ENCODE measurements around the gene GYPC.
A peak's percentile ranks its signal among the peaks of the same experiment; 100 is the strongest.

The GYPC gene

DNA sequence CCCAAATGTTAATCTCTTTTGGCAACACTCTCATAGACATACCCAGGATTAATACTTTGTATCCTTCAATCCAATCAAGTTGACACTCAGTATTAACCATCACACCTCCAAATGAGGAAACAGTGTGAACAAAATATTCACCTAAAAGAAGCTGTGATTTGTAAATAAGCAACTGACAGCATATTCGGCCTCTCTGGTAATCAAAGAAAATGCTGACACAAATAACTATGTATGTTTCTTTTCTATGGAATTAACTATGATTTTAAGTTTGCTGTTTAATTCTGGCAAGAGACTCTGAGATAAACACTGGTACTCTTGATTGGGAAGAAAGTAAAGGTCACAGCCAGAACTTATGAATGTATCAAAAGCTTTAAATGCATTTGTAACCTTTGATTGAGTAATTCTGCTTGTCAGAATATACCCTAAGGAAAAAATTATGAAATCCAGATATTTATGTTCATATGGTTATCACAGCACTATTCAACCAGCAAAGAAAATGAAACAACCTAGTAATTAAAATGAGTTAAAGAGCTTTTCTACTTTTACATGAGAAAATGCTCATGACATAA is 3.6 kb upstream of the GYPC start:
- DNase-seq: no peak

DNA sequence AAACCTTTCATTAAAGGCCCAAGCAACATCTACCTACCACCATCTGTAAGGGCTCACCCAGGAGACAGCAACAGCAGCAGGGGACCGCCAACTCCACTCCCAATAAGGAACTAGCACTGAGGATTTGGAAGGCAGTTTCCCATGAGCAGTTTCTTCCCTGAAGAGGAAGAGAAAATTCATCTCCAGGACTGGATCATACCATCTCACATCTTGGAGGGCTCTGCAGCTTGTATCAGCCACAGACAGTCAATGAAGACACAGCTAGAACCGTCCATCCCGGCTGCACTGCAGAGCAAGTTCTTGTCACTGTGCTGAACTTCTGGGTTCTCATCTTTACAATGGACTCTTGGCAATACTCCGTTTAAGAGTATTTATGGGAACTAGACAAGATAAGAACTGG is 2.8 kb upstream of the GYPC start:
- no peak for DNase-seq

DNA sequence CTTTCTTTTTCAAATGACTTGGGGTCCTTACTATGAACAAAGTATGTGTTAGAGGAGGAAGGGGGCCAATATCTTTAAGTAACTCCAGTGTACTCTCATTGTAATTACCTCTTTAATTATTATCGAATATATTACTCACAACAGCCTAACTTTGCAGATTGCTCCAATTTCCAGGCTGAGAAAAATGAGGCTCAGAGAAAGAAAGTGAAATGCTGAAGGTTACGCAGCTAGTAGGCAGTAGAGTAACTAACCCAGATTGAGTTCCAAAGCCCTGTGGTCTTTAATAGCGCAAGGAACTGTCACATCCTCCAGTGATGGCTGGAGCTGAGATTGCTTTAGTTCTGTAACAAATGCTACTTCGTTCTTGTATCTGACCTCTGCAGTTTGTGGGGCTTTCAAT is 2.2 kb upstream of the GYPC start:
- no peak for DNase-seq

DNA sequence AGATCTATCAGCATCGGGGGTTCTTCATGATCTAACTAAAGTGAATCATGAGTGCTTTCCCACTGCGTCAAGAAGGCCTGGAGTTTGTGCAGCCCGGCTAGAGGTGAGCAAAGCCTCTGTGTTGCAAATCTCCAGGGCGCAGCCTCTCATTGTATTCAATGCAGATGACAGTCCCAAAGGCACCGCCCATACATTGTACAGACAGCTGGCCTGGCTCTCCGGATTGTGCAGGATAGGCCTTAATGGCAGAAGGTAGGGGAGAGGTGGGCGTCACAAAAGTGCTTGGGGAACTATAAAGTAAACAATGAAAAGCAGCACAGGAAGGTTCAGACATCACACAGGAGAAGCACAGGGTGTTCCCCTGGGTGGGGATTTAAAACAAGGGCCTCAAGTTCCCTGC is 907 bp upstream of the GYPC start:
- DNase-seq: no peak

DNA sequence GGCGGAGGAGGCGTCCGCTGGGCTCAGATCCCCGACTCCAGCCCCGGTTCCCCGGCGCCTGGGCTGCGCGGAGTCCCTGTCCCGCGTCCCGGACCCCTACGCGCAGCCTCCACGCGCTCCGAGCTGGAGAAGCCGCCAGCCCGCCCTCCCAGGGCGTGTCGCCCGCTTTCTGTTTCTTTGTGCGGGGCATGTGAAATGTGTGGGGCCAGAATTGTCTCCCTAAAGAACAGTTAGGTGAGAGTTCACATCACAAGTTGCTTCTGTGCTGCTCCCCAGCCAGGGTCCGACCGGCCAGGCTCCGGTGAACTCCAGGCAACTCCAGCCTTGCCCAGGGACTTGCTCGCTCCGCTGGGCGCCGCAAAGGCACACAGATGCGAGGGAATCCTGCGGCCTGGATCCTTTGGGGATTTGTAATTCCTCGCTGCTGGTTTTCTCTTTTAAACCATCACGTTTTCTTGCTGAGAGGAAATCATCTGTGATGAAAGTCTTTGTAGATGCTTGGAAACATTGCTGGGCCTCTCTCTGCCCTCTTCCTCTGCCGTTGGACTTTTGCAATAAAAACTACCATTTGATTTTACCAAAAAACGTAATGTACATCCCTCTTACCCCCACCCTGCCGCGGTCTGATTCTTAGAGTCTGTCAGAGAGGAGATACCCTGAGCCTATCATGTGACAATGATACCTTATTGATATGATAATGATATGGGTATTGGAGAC is 631 bp downstream of the GYPC start:
- DNase-seq: no peak

DNA sequence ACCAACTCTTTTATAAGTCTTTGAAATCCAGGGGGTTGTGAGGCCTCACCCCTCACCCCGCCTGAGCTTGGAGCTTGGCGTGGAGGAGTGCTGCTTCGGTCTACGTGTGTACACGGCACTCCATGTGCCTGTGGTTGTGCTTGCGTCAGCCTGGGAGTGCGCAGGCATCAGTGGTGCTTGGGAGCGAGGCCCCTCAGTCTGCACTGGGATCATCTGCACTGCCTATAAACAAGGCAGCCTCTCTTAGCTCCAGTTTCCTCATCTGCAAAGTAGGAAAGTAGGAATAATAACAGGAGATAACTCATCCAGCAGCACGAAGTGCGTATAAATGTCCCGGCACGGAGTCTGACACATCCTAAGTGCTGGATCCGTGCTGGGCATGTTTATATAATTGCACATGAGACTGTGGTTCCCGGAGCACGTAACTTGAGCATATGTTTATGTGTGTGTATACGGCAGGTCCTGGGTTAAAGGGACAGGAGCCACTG is 1.2 kb downstream of the GYPC start:
- DNase-seq: peak; percentile 43

DNA sequence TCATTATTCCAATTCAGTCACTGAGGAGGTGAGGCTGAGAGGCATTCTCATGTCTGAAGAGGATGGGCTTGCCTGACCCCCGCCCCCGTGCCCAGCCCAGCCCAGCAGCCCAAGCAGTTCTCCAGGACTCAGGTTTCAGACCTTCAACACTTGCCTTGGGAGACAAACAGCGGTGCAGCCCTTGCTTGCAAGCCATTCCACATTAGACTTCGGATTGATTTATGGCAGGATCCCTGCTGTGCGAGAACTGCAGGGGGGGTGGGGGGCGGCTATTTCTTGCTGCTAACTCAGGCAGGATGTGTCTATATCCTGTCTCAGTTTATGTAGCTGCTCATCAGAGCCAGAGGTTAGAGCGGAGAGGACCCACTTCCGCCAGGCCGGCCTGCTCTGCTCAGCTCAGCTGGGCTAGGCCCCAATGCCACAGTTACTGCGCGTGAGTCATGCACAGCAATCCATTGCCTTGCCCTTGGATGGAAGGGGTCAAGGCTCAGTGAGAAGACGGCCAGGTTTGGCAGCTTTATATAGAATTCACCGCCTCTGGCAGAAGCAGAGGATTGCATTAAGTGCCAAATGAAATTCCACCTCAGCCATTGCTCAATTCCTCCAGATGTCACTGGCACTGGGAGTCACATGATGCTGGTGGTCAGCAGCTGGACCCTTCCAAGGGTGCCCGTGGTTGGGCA is 1.8 kb downstream of the GYPC start:
- DNase-seq: peak; percentile 94

DNA sequence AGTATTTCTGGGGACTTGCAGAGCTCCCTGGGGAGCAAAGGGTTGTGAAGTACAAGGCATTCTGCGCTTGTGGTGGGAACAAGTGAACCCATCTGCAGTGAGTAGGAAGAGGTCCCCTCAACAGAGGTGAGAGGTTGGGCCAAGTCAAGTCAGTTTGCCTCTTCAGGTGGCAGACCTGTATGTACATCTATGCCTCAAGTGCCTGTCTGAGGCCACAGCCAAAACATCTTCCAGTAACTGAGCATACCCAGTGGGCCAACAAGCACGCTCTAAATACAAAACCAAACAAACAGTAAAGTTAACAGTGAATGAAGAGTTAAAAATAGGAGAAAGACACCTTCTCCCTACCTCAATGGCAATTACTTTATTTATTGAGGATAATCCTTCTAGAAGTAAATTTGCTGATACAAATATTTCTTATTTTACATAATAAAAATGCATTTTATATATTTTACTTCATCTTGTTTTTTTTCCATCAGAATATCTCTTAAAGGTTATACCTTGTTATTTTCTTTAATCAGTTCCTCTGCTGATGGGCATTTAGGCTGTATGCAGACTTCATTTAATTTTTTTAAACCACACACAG is 2.5 kb downstream of the GYPC start:
- no peak for DNase-seq

DNA sequence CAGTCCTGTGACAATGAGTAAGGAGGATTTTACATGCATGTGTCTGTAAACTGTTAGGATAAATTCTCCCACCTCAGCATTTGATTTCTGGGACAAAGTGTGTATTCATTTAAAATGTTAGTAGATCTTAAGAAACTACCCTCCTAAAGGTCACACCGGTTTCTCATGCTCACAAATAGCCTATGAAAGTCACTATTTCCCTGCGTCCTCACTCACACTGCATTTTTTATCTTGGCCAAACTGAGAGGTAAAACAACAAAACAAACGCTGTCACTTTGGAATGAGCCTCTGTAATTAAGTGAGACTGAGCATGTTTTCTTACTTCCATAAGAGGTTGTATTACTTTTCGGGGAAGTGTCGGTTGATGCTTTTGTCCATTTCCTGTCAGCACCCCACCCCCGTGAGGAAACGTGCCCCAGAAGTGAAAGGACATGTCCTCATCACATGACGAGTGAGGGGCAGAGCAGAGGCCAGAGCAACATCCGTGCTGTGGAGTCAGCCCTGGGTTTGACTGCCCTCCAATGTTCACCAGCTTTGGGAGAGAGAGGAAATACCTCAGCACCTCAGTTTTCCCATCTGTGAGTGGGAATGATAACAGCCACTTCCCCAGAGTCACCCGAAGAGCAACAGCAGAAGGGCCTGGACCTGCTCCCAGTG is 3.1 kb downstream of the GYPC start:
- DNase-seq: no peak

DNA sequence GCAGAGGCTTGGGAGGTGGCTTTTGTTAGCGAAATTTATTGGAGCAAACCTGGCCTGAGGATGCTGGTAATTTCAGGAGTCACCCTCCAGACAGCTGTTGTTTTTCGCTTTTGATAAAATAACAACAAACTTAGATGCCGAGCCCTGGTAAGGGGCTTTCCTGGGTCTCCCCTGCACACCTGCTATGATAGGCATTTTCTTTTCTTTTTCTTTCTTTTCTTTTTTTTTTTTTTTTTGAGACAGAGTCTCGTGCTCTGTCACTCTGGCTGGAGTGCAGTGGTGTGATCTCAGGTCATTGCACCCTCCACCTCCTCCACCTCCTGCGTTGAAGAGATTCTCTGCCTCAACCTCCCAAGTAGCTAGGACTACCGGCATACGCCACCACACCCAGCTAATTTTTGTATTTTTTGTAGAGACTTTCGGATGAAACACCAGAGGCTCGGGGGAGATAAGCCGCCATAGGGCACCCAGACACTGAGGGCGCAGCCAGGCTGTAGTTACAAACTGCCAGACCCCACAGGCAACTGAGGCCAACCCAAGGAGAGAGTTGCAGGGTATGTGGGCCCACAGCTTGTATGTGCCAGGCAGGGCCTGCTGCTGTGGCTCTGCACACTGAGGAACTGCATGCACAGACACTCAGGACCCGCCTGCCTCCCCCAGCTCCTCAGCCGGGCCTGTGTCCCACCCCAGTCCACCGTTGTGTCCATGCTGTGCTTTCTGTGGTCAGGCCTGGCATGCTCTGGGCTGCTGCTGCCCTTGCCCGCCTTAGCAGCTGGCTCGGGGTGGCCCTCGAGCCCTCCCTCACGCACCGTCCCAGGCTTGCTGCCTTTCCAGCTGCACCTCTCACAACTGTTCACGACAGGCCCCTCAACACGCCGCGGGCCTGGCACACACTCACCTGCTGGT is 3.9 kb downstream of the GYPC start:
- DNase-seq: no peak

DNA sequence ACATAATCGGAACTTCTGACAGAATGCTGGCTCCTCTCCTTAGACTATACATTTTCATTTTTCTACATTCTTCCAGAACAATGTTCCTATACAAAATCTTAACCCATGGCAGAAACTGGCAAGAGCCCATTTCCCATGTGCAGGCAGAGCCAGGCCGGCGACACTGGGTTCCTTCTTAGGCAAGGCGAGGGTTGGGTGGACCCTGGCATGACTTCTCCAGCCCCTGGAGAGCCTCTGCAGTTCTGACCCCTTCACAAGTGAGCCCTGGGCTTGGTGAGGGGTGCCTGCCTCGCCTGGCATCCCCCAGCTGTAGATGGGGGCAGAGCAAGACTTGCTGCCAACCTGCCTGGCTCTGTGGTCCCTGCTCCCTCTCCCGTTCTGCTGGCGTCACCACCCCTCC is 5.0 kb downstream of the GYPC start:
- DNase-seq: no peak

DNA sequence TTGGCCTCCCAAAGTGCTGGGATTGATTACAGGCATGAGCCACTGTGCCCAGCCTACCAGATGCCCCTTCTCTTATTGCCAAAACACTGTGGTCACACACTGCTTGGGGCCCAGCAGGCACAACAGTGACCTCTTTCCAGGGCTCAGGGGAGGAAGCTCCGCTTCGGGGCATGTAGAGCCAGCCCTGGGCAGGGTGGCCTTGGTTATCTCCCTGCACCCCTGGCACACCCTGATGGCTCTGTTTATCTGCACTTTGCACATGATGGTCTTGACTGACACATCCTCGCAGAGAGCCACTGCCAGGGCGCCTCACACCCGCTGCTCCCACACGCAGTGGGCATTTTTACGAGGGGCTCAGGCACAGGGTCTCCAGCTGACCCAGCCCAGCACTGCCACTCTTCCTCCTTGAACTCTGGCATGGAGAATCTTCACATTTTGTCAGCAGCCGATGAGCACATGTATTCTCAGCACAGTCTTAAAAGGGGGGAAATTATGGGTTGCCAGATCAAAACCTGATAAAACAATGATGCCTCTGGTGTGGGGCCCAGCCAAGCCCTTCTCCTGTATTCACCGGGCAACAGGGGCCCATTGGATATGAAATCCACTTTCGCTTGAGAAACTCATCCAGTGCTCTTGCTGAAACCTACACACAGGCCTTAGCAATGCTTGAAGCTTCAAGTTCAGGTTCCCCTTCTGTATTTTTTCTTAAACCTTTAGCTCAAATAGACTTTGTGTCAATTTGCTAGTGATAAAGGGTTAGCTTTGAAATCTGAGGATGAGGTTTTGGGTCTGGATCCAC is 5.9 kb downstream of the GYPC start:
- DNase-seq: no peak

DNA sequence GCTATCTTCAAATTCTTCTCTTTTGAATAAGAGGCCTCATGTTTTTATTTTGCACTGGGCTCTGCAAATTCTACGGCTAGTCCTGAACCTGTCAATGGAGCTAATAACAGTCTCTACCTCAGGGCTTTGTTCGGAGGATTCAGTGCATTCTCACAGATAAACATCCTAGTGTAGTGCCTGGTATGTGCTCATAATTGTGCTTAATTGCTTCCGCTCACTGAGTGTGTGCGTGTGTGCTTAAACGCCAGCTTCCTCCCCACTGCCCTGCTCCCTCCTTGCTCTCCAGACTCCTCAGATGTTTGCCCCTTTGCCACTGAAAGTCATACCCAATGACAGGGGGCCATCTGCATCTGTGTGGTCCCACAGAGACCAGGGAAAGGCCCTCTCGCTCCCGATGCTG is 6.7 kb downstream of the GYPC start:
- DNase-seq: peak; percentile 10

DNA sequence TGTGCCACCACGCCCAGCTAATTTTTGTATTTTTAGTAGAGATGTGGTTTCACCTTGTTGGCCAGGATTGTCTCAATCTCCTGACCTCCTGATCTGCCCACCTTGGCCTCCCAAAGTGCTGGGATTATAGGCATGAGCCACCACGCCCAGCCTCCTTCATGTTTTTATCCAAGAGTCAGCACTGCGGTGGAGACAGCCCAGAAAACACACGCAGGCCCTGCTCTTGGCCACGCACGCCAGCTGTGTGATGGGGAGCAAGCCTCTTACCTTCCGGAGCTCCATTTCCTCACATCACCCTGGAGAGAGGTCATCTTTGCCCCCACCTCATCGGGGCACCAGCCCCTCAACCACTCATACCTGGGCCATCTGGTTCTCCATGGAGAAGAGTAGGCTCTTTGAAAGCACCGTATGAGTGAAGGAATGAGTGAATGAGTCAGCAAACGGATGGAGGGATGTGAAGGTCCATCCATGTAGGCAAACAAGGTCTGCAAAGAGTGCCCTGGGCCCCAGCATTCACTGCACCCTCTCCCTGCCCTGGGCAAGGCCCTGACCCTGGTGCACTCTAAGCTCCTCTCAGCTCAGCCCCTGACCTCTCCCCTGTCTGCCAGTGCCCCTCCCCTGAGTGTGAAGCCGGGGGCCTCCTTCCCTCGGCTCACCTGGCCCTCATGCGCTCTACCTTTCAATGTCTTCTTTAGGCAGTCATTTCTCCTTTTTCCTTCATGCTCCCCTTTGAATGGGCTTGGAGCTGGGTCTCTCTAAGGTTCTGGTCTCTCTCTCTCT is 7.4 kb downstream of the GYPC start:
- no peak for DNase-seq

DNA sequence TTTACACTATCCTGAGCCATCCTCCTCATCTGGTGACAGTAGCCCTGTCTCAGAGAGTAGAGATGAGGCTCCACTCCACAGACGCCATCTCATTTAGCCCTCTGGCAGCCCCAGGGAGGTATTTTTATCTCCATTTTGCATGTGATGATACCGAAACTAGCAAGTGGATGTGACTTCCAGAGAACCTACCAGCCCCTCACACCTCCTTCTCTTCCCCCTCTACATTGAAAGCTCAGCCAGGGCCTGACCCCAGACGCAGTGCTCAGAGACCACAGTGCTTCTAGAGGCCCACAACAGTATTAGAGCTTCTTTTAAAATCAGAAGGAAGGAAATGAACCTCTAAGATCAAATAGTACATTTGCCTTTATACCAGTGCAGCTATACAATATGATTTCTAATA is 8.3 kb downstream of the GYPC start:
- DNase-seq: no peak

DNA sequence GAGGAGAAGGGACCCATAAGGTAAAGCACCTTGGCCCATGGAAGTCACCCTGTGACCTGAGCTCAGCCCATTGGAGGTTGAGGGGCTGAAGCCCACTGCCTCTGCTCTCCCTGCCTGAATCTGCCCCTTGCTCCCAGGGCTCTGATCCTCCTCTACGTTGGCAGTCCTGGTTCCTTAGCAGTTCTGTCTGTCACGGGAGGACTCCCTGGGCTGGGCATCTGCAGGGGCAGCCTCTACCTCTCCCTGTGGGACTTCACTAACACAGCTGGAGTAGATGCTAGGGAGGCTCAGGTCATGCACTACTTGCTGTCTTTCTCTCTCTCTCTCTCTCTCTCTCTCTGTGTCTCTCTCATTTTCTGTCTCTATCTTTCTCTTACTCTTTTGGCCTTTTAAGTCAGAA is 8.7 kb downstream of the GYPC start:
- no peak for DNase-seq

DNA sequence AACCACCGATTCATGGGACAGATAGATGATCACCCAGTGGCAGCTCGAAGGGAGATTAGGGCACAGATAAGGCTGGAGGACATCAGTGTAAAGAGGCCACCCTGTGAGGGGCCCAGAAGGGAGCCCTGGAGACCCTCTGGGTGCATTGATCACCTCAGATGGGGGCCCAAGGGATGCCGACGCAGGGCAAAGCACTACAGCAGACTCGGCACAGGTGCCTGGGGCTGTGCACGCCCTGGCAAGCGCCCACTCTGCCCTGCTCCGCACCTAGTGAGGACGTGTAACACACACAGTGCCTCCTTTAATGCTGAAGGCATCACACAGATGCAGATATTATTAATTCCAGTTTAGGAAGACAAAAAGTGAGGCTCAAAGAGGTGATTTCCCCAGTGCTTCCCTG is 9.5 kb downstream of the GYPC start:
- DNase-seq: no peak

DNA sequence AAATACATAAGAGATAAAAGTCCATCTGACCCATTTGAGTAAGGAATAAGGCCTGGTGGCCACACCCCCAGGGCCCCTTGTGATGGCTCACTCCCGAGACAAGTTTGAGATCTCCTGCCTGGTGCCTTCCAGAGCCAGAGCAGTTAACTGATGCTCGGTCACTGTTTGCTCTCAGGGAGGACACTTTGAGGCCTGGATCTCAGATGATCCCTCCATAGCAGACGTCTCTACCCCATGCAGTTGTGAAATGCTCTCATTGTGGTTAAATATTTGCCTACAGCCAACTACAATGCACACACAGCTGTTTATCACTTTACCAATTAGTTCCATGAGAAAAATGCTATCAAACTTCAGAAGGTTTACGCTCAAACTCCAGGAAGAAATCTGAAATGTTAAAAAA is 12.3 kb downstream of the GYPC start:
- DNase-seq: no peak

DNA sequence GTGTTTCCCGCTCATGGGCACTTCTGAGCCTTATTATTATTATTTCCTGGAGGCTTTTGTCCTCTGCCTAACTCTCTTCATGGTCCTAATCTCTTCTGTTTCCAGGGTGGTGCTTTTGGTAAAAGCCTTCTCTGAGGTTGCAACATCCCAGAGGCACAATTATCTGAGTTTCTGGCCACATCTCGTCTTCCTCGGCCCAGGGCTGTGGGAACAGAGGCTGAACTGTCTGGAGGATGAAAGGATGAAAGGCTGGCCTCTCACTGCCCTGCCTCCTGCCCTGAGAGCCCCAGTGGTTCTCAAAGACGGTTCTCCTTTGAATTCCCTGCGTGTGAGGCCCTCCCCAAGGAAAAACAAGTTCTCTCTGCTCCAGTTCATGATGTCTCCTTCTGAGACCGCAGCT is 13.8 kb downstream of the GYPC start:
- DNase-seq: no peak

DNA sequence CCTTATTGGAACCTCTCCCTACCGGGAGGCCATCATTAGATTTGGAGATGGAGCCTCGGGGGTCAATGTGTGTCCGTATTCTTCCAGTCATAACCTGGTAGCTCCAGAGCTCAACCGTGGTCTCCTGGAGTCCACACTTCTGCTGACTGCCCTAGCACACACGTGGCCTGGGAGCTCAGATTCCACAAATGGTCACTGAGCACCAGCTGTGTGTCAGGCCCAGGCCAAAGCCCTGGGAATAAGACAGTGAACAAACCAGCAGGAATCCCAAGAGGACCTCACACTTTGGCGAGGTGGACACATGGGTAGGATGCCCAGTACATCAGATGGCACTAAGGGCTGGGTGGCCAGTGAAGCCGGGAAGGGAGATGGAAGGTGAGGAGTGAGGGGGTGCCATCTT is 15.5 kb downstream of the GYPC start:
- DNase-seq: no peak
